HepG2 (cell line): Measurements from ENCODE around the gene EIF3L. TPM values are rescaled to one million over a fixed set of nuclear protein-coding genes. Genes with fewer than 3 reads are reported as not detected.

Experiments
- AHR ChIP-seq: IDR thresholded peaks from 2 replicates; pipeline ENCODE4 v1.6.1; 2018; ENCODE audit warnings: missing genetic modification reagents, missing compliant biosample characterization
- GPN1 ChIP-seq: sonication (generic); formaldehyde crosslinking; IDR thresholded peaks from 2 replicates; pipeline ENCODE4 v1.5.1; 2020; ENCODE audit warnings: missing genetic modification reagents, borderline replicate concordance
- IRF2 ChIP-seq: IDR thresholded peaks from 2 replicates; pipeline ENCODE4 v1.6.1; 2018; ENCODE audit warnings: missing genetic modification reagents, missing compliant biosample characterization
- JUN ChIP-seq: sonication (generic); formaldehyde crosslinking; IDR thresholded peaks from 2 replicates; pipeline ENCODE4 v1.4.0; 2020; ENCODE audit warnings: mild to moderate bottlenecking, missing genetic modification reagents
- KAT7 ChIP-seq: IDR thresholded peaks from 2 replicates; pipeline ENCODE4 v1.6.1; 2018; ENCODE audit warnings: borderline replicate concordance, missing compliant biosample characterization
- MAZ ChIP-seq, 2 experiments: sonication (generic) in 1 of 2; formaldehyde crosslinking in 1 of 2; IDR thresholded peaks; 2 replicates each; pipeline versions ENCODE4 v1.5.0 to v1.6.1; 2012 to 2020; ENCODE audit warnings: low read depth in 2 of 2, mild to moderate bottlenecking in 2 of 2, borderline replicate concordance in 1 of 2, improper control_type of control experiment in 1 of 2, low read length in 1 of 2, missing genetic modification reagents in 1 of 2, moderate library complexity in 1 of 2
- MTF2 ChIP-seq: sonication (generic); formaldehyde crosslinking; IDR thresholded peaks from 2 replicates; pipeline ENCODE4 v1.5.0; 2020; ENCODE audit warnings: missing genetic modification reagents, borderline replicate concordance
- SALL2 ChIP-seq: sonication (generic); formaldehyde crosslinking; IDR thresholded peaks from 2 replicates; pipeline ENCODE4 v1.8.1; 2023; ENCODE audit warnings: mild to moderate bottlenecking, missing genetic modification reagents, inconsistent platforms
- ZEB1 ChIP-seq: IDR thresholded peaks from 2 replicates; pipeline ENCODE4 v1.6.1; 2012; ENCODE audit warnings: mild to moderate bottlenecking, low read depth, inconsistent platforms; ENCODE audit not compliant: insufficient replicate concordance
- ZFX ChIP-seq: sonication (generic); formaldehyde crosslinking; IDR thresholded peaks from 2 replicates; pipeline ENCODE4 v1.4.0; 2020; ENCODE audit warnings: mild to moderate bottlenecking, low read depth, missing genetic modification reagents, moderate library complexity
- ZNF335 ChIP-seq: sonication (generic); formaldehyde crosslinking; IDR thresholded peaks from 2 replicates; pipeline ENCODE4 v1.4.0; 2020; ENCODE audit warnings: missing genetic modification reagents
- ZNF34 ChIP-seq: sonication (generic); formaldehyde crosslinking; IDR thresholded peaks from 2 replicates; pipeline ENCODE4 v1.4.0; 2020; ENCODE audit warnings: mild to moderate bottlenecking, missing genetic modification reagents, borderline replicate concordance
- ZNF446 ChIP-seq: sonication (generic); formaldehyde crosslinking; IDR thresholded peaks from 2 replicates; pipeline ENCODE4 v1.5.0; 2020; ENCODE audit warnings: mild to moderate bottlenecking, missing genetic modification reagents
- ZNF510 ChIP-seq: sonication (generic); formaldehyde crosslinking; IDR thresholded peaks from 2 replicates; pipeline ENCODE4 v1.4.0; 2020; ENCODE audit warnings: low read depth, mild to moderate bottlenecking, missing genetic modification reagents
- ZNF547 ChIP-seq: sonication (generic); formaldehyde crosslinking; IDR thresholded peaks from 2 replicates; pipeline ENCODE4 v1.5.1; 2020; ENCODE audit warnings: mild to moderate bottlenecking, missing genetic modification reagents
- ZNF777 ChIP-seq: sonication (generic); formaldehyde crosslinking; IDR thresholded peaks from 2 replicates; pipeline ENCODE4 v1.4.0; 2020; ENCODE audit warnings: missing genetic modification reagents
- ZSCAN25 ChIP-seq: sonication (generic); formaldehyde crosslinking; IDR thresholded peaks from 2 replicates; pipeline ENCODE4 v1.8.0; 2022; ENCODE audit warnings: mild to moderate bottlenecking, missing genetic modification reagents
- polyA plus RNA-seq, 8 experiments: library from polyadenylated mRNA; depleted of rRNA in 3 of 8; stranded (reverse) in 7 of 8; unstranded in 1 of 8; fragments of >200 nt; fragmentation: Illumina TruSeq in 4 of 8; extraction: Trizol in 4 of 8; gene quantifications; 2 replicates each; pipeline versions ENCODE4 v1.2.1 to v1.2.3, GENCODE V29; 2011 to 2016; ENCODE audit warnings: low read depth in 4 of 8, missing spikeins in 1 of 8, mixed read lengths in 1 of 8; ENCODE audit not compliant: insufficient read depth in 1 of 8
- total RNA-seq, 5 experiments: library from RNA; depleted of rRNA; stranded (reverse); fragments of >200 nt; fragmentation: Illumina TruSeq; extraction: Trizol; gene quantifications; 2 replicates each; pipeline ENCODE4 v1.2.3, GENCODE V29; 2016; ENCODE audit warnings: low read depth in 1 of 5
- TF ChIP-seq, protein P1 (sequence below): sonication (generic); formaldehyde crosslinking; IDR thresholded peaks from 2 replicates; pipeline ENCODE4 v1.9.0; 2022; ENCODE audit warnings: missing genetic modification reagents, mild to moderate bottlenecking, borderline replicate concordance
- TF ChIP-seq, protein P2 (sequence below): sonication (generic); formaldehyde crosslinking; IDR thresholded peaks from 2 replicates; pipeline ENCODE4 v1.5.0; 2020; ENCODE audit warnings: mild to moderate bottlenecking, missing genetic modification reagents, borderline replicate concordance
- TF ChIP-seq, protein P3 (sequence below): sonication (generic); formaldehyde crosslinking; IDR thresholded peaks from 2 replicates; pipeline ENCODE4 v1.5.1; 2020; ENCODE audit warnings: mild to moderate bottlenecking, missing genetic modification reagents, borderline replicate concordance
- TF ChIP-seq, protein P4 (sequence below): sonication (generic); formaldehyde crosslinking; IDR thresholded peaks from 2 replicates; pipeline ENCODE4 v1.9.0; 2021; ENCODE audit warnings: missing genetic modification reagents, mild to moderate bottlenecking, borderline replicate concordance

EIF3L gene
- total and polyA plus RNA-seq, 2 of the 13 experiments (the other 11 are each of a cell fraction or from before 2014, with no cell fraction given) = 514 to 793 TPM

DNA sequence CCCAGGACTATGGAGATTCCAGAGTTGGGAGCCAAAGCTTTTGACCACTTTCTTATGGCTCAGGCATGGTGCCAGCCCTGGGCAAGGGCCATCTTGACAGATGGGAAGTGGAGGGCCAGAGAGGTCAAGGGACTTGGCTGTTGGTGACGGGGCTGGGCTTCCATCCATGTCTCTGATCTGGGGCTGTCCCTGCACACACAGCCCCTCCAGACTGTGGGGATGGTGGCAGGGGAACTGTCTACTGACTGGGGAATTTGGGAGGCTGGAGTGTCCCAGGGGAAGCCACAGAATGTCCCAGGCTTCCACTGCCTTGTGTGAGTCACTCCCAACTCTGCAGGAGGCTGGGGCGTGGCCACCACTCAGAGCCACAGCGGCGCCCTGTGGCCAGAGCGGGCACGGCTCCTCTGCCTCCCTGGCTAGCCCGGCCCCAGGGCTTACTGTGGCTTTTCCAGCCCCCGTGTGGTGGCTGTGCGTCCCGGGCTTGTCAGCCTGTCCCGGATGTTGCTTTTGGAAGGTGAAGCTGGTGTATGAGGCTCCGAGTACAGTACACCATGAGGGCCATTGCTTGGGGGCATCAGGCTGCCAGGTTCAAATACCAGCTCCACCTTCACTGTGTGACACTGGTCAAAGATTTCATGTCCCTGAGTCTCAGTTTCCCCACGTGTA, 84.6 kb downstream of the EIF3L start (continued):
- TF ChIP-seq, protein P1, sequence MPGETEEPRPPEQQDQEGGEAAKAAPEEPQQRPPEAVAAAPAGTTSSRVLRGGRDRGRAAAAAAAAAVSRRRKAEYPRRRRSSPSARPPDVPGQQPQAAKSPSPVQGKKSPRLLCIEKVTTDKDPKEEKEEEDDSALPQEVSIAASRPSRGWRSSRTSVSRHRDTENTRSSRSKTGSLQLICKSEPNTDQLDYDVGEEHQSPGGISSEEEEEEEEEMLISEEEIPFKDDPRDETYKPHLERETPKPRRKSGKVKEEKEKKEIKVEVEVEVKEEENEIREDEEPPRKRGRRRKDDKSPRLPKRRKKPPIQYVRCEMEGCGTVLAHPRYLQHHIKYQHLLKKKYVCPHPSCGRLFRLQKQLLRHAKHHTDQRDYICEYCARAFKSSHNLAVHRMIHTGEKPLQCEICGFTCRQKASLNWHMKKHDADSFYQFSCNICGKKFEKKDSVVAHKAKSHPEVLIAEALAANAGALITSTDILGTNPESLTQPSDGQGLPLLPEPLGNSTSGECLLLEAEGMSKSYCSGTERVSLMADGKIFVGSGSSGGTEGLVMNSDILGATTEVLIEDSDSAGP (CRISPR knock-in tag) = peak; percentile 81
- TF ChIP-seq ZNF510 (no peak), IRF2 (CRISPR knock-in tag) (peak; percentile 57), ZEB1 (no peak), ZNF446 (CRISPR knock-in tag) (no peak), ZNF335 (CRISPR knock-in tag) (no peak), ZNF547 (peak; percentile 51; the same call in 1 of the 2 replicates), KAT7 (CRISPR knock-in tag) (0 out of 2 replicates have a peak, but pooled peaks have one; percentile 34), AHR (0 out of 2 replicates have a peak, but pooled peaks have one; percentile 57), ZSCAN25 (CRISPR knock-in tag) (no peak), MTF2 (CRISPR knock-in tag) (no peak), ZNF777 (peak; percentile 41; the same call in 1 of the 2 replicates), ZFX (CRISPR knock-in tag) (peak; percentile 62; the same call in 1 of the 2 replicates), ZNF34 (no peak), MAZ (IDR thresholded peaks at IDR 0.05; ENCODE audit: borderline replicate concordance, low read depth, low read length) (peak; percentile 28; the same call in 1 of the 2 replicates), MAZ (CRISPR knock-in tag; IDR thresholded peaks at IDR 0.05; ENCODE audit: low read depth) (peak; percentile 80; the same call in 1 of the 2 replicates), GPN1 (CRISPR knock-in tag) (no peak), SALL2 (CRISPR knock-in tag) (peak; percentile 79; the same call in 1 of the 2 replicates), JUN (0 out of 2 replicates have a peak, but pooled peaks have one; percentile 35)
- TF ChIP-seq, protein P2, sequence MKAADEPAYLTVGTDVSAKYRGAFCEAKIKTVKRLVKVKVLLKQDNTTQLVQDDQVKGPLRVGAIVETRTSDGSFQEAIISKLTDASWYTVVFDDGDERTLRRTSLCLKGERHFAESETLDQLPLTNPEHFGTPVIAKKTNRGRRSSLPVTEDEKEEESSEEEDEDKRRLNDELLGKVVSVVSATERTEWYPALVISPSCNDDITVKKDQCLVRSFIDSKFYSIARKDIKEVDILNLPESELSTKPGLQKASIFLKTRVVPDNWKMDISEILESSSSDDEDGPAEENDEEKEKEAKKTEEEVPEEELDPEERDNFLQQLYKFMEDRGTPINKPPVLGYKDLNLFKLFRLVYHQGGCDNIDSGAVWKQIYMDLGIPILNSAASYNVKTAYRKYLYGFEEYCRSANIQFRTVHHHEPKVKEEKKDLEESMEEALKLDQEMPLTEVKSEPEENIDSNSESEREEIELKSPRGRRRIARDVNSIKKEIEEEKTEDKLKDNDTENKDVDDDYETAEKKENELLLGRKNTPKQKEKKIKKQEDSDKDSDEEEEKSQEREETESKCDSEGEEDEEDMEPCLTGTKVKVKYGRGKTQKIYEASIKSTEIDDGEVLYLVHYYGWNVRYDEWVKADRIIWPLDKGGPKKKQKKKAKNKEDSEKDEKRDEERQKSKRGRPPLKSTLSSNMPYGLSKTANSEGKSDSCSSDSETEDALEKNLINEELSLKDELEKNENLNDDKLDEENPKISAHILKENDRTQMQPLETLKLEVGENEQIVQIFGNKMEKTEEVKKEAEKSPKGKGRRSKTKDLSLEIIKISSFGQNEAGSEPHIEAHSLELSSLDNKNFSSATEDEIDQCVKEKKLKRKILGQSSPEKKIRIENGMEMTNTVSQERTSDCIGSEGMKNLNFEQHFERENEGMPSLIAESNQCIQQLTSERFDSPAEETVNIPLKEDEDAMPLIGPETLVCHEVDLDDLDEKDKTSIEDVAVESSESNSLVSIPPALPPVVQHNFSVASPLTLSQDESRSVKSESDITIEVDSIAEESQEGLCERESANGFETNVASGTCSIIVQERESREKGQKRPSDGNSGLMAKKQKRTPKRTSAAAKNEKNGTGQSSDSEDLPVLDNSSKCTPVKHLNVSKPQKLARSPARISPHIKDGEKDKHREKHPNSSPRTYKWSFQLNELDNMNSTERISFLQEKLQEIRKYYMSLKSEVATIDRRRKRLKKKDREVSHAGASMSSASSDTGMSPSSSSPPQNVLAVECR (CRISPR knock-in tag) = peak; percentile 79
- TF ChIP-seq, protein P3, sequence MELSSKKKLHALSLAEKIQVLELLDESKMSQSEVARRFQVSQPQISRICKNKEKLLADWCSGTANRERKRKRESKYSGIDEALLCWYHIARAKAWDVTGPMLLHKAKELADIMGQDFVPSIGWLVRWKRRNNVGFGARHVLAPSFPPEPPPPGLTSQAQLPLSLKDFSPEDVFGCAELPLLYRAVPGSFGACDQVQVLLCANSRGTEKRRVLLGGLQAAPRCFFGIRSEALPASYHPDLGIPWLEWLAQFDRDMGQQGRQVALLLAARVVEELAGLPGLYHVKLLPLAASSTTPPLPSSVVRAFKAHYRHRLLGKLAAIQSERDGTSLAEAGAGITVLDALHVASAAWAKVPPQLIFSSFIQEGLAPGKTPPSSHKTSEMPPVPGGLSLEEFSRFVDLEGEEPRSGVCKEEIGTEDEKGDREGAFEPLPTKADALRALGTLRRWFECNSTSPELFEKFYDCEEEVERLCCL (CRISPR knock-in tag) = no peak
- TF ChIP-seq, protein P4, sequence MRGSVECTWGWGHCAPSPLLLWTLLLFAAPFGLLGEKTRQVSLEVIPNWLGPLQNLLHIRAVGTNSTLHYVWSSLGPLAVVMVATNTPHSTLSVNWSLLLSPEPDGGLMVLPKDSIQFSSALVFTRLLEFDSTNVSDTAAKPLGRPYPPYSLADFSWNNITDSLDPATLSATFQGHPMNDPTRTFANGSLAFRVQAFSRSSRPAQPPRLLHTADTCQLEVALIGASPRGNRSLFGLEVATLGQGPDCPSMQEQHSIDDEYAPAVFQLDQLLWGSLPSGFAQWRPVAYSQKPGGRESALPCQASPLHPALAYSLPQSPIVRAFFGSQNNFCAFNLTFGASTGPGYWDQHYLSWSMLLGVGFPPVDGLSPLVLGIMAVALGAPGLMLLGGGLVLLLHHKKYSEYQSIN (CRISPR knock-in tag) = no peak
